ENCODE results near the gene PAPSS1.

DNA sequence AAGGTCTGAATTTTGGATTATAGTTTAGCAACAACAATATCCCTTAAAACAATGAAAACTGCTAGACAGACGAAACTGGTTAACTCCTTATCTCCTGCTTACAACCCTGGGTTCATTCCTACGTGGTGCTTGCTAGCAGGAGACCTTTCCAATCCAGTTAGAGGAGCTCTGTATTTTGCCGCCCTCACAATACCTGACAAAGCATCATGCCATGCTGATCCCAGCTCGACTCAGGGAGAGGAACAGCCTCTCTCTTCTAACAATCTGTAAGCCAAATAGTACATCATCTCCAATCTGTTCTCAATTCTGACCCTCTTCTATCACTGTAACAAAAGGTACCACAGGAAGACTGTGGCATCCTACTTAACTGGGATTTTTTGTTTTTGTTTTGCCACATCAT lies 74.4 kb downstream of the PAPSS1 start:
- no peak for TF ChIP-seq FOXM1 (IDR thresholded peaks at IDR 0.05; ENCODE audit: low read depth, low read length)
- TF ChIP-seq ZNF274 (IDR thresholded peaks at IDR 0.05; ENCODE audit: insufficient read depth, insufficient read length), result no peak
- no peak for TF ChIP-seq STAT3 (IDR thresholded peaks at IDR 0.05; ENCODE audit: low read depth, low read length)
- TF ChIP-seq POLR2AphosphoS5 (IDR thresholded peaks at IDR 0.05; ENCODE audit: low read length), result no peak
- no peak for TF ChIP-seq ELK1 (IDR thresholded peaks at IDR 0.05; ENCODE audit: low read depth, low read length)
- no peak for TF ChIP-seq POLR2A (IDR thresholded peaks at IDR 0.05; ENCODE audit: low read depth, low read length)
- TF ChIP-seq EED (IDR thresholded peaks at IDR 0.05; ENCODE audit: low read depth), result no peak
- no peak for TF ChIP-seq JUND (IDR thresholded peaks at IDR 0.05; ENCODE audit: low read depth, low read length)
- TF ChIP-seq, protein P1, sequence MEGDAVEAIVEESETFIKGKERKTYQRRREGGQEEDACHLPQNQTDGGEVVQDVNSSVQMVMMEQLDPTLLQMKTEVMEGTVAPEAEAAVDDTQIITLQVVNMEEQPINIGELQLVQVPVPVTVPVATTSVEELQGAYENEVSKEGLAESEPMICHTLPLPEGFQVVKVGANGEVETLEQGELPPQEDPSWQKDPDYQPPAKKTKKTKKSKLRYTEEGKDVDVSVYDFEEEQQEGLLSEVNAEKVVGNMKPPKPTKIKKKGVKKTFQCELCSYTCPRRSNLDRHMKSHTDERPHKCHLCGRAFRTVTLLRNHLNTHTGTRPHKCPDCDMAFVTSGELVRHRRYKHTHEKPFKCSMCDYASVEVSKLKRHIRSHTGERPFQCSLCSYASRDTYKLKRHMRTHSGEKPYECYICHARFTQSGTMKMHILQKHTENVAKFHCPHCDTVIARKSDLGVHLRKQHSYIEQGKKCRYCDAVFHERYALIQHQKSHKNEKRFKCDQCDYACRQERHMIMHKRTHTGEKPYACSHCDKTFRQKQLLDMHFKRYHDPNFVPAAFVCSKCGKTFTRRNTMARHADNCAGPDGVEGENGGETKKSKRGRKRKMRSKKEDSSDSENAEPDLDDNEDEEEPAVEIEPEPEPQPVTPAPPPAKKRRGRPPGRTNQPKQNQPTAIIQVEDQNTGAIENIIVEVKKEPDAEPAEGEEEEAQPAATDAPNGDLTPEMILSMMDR (IDR thresholded peaks at IDR 0.05 in 2 of 3, conservative IDR thresholded peaks at IDR 0.05 in 1 of 3; ENCODE audit: control insufficient read depth in 2 of 3, extremely low read depth in 1 of 3, insufficient read depth in 1 of 3, low read depth in 3 of 3, low read length in 3 of 3), result no peak
